Neural cell (in vitro differentiated cells): ENCODE data around the gene AIMP1. TPM values are rescaled to one million over a fixed set of nuclear protein-coding genes. Genes with fewer than 3 reads are reported as not detected.
A peak's percentile ranks its signal among the peaks of the same experiment; 100 is the strongest.

ENCODE experiments used
- H2AFZ ChIP-seq: fragments of 200-600, 300-800 bp; sonication (generic), shearing (Covaris generic); 2 replicates; pipeline ENCODE4 v1.6.0; 2014; ENCODE audit warnings: low read depth, mild to moderate bottlenecking, antibody characterized with exemption, low read length, moderate library complexity
- H3F3A ChIP-seq: fragments of 200-600 bp; shearing (Covaris generic); 2 replicates; pipeline ENCODE4 v1.6.1; 2016; ENCODE audit warnings: mild to moderate bottlenecking, moderate library complexity, mixed read lengths, antibody characterized with exemption, low read length; ENCODE audit not compliant: insufficient read depth, poor library complexity, severe bottlenecking
- H3K27ac ChIP-seq: fragments of 200-600, 300-800 bp; sonication (generic), shearing (Covaris generic); 2 replicates; pipeline ENCODE4 v1.5.1; 2014; ENCODE audit warnings: mild to moderate bottlenecking, low read length, moderate library complexity
- H3K27me3 ChIP-seq: fragments of 300-800, 200-600 bp; sonication (generic), shearing (Covaris generic); 2 replicates; pipeline ENCODE4 v1.6.0; 2014; ENCODE audit warnings: mild to moderate bottlenecking, low read depth, low read length, moderate library complexity; ENCODE audit not compliant: insufficient read depth
- H3K36me3 ChIP-seq: fragments of 300-800, 200-600 bp; sonication (generic), shearing (Covaris generic); 2 replicates; pipeline ENCODE4 v1.5.1; 2014; ENCODE audit warnings: mild to moderate bottlenecking, antibody characterized with exemption, low read length, moderate library complexity; ENCODE audit not compliant: insufficient read depth
- H3K4me2 ChIP-seq: fragments of 300-800, 200-600 bp; sonication (generic), shearing (Covaris generic); 2 replicates; pipeline ENCODE4 v1.6.0; 2014; ENCODE audit warnings: mild to moderate bottlenecking, low read length
- H3K4me3 ChIP-seq: fragments of 300-800, 200-600 bp; sonication (generic), shearing (Covaris generic); 2 replicates; pipeline ENCODE4 v1.5.1; 2014; ENCODE audit warnings: mild to moderate bottlenecking, low read length, moderate library complexity
- H3K79me2 ChIP-seq: fragments of 200-600 bp; shearing (Covaris generic); replicated peaks from 2 replicates; pipeline ENCODE4 v1.6.0; 2014; ENCODE audit warnings: mild to moderate bottlenecking, low read length, moderate library complexity; ENCODE audit not compliant: insufficient read depth
- H3K9ac ChIP-seq: fragments of 300-800, 200-600 bp; sonication (generic), shearing (Covaris generic); 2 replicates; pipeline ENCODE4 v1.6.1; 2016; ENCODE audit warnings: mild to moderate bottlenecking, low read length, mixed read lengths
- H3K9me2 ChIP-seq: fragments of 200-600 bp; shearing (Covaris generic); 2 replicates; pipeline ENCODE4 v1.6.1; 2016; ENCODE audit warnings: mild to moderate bottlenecking, low read length, mixed read lengths; ENCODE audit not compliant: insufficient read depth
- H3K9me3 ChIP-seq: fragments of 200-600, 300-800 bp; sonication (generic), shearing (Covaris generic); 2 replicates; pipeline ENCODE4 v1.6.1; 2016; ENCODE audit warnings: mild to moderate bottlenecking, mixed run types, low read length, moderate library complexity, mixed read lengths
- H4K20me1 ChIP-seq: fragments of 200-600 bp; shearing (Covaris generic); 2 replicates; pipeline ENCODE4 v1.6.1; 2016; ENCODE audit warnings: mild to moderate bottlenecking, mixed run types; ENCODE audit not compliant: insufficient read depth
- CTCF ChIP-seq: fragments of 450-650 bp; IDR thresholded peaks from 2 replicates; pipeline ENCODE4 v1.5.1; 2014; ENCODE audit warnings: antibody characterized with exemption, mild to moderate bottlenecking, moderate library complexity; ENCODE audit not compliant: poor library complexity, severe bottlenecking
- EP300 ChIP-seq: fragments of 450-650 bp; conservative IDR thresholded peaks from 2 replicates; pipeline ENCODE4 v1.6.1; 2014; ENCODE audit warnings: antibody characterized with exemption, mild to moderate bottlenecking, moderate library complexity; ENCODE audit not compliant: poor library complexity, severe bottlenecking
- EZH2 ChIP-seq: fragments of 200-600, 300-800 bp; shearing (Covaris generic), sonication (generic); IDR thresholded peaks from 2 replicates; pipeline ENCODE4 v1.6.1; 2014; ENCODE audit warnings: antibody characterized with exemption, low read length, borderline replicate concordance, mild to moderate bottlenecking; ENCODE audit not compliant: insufficient read depth, poor library complexity, severe bottlenecking
- MXI1 ChIP-seq: fragments of 450-650 bp; conservative IDR thresholded peaks from 2 replicates; pipeline ENCODE4 v1.6.1; 2014; ENCODE audit warnings: antibody characterized with exemption, mild to moderate bottlenecking; ENCODE audit not compliant: poor library complexity, severe bottlenecking
- POLR2AphosphoS5 ChIP-seq: IDR thresholded peaks from 2 replicates; pipeline ENCODE4 v1.6.1; 2012
- RAD21 ChIP-seq: fragments of 450-650 bp; conservative IDR thresholded peaks from 2 replicates; pipeline ENCODE4 v1.6.1; 2014; ENCODE audit warnings: antibody characterized with exemption, mild to moderate bottlenecking, moderate library complexity
- REST ChIP-seq: IDR thresholded peaks from 2 replicates; pipeline ENCODE4 v1.6.1; 2012; ENCODE audit warnings: borderline replicate concordance
- SMC3 ChIP-seq: fragments of 450-650 bp; conservative IDR thresholded peaks from 2 replicates; pipeline ENCODE4 v1.6.1; 2014; ENCODE audit warnings: antibody characterized with exemption, mild to moderate bottlenecking, moderate library complexity; ENCODE audit not compliant: poor library complexity
- TAF1 ChIP-seq: IDR thresholded peaks from 2 replicates; pipeline ENCODE4 v1.6.1; 2012; ENCODE audit warnings: low read depth
- polyA plus RNA-seq: library from polyadenylated mRNA; depleted of rRNA; stranded (reverse); fragments of >200 nt; gene quantifications from 2 replicates; pipeline ENCODE4 v1.2.3, GENCODE V29; 2014

Gene AIMP1
- polyA plus RNA-seq, 1 donor from 2014 or later = 46.5 TPM

GRCh38 chr4:106314960-106315359 lies 1.4 kb upstream of the AIMP1 start:
- TF ChIP-seq EZH2 = no peak
- no peak for TF ChIP-seq RAD21
- TF ChIP-seq SMC3 = no peak
- TF ChIP-seq EP300 = no peak
- no peak for TF ChIP-seq MXI1
- TF ChIP-seq TAF1 = no peak
- no peak for TF ChIP-seq REST
- TF ChIP-seq CTCF = no peak
- TF ChIP-seq POLR2AphosphoS5 = no peak
- Histone ChIP-seq H3K27ac (peak overlapping the region; percentile 99), H3K4me2 (peak overlapping the region; percentile 91), H3K36me3 (no peaks in the 10 kb centered on the region), H3K9me3 (no peaks in the 10 kb centered on the region), H3K79me2 (peaks cover 73% of the 10 kb centered on the region), H3K9ac (peak overlapping the region; percentile 98), H3K9me2 (no peaks in the 10 kb centered on the region), H4K20me1 (no peaks in the 10 kb centered on the region), H3K27me3 (no peaks in the 10 kb centered on the region), H3K4me3 (peak overlapping the region; percentile 74), H3F3A (peaks cover 6% of the 10 kb centered on the region), H2AFZ (peak overlapping the region; percentile 98)

GRCh38 chr4:106315476-106315967 lies 828 bp upstream of the AIMP1 start:
- peak overlapping the region; percentile 99 for H3K27ac ChIP-seq
- no peaks in the 10 kb centered on the region for H3K9me2 ChIP-seq
- peak overlapping the region; percentile 91 for H3K4me2 ChIP-seq
- H3K4me3 ChIP-seq = peak overlapping the region; percentile 74
- no peaks in the 10 kb centered on the region for H3K27me3 ChIP-seq
- H2AFZ ChIP-seq = peak overlapping the region; percentile 98
- no peaks in the 10 kb centered on the region for H3K9me3 ChIP-seq
- peaks cover 75% of the 10 kb centered on the region for H3K79me2 ChIP-seq
- H3F3A ChIP-seq = peaks cover 6% of the 10 kb centered on the region
- TF ChIP-seq RAD21 (no peak), EP300 (no peak), EZH2 (no peak), REST (no peak), TAF1 (no peak), CTCF (no peak), POLR2AphosphoS5 (no peak), MXI1 (no peak), SMC3 (no peak)
- H3K36me3 ChIP-seq = no peaks in the 10 kb centered on the region
- peak overlapping the region; percentile 98 for H3K9ac ChIP-seq
- no peaks in the 10 kb centered on the region for H4K20me1 ChIP-seq
